HFF-Myc (cell line): ENCODE measurements around the gene ADAMTSL1.

ENCODE experiments used
- DNase-seq: peaks from one replicate; pipeline ENCODE4 v3.0.0-alpha.2; 2011; ENCODE audit warnings: low read depth; ENCODE audit errors: extremely low read depth
- H3K4me3 ChIP-seq: replicated peaks from 2 replicates; pipeline ENCODE4 v1.5.1; 2011; ENCODE audit warnings: low read depth, mild to moderate bottlenecking, control low read depth, low read length
- TF ChIP-seq, protein P1 (sequence below): IDR thresholded peaks from 2 replicates; pipeline ENCODE4 v1.5.1; 2012; ENCODE audit warnings: mild to moderate bottlenecking, low read depth, low read length, control low read depth; ENCODE audit errors: missing control alignments

The ADAMTSL1 gene

DNA sequence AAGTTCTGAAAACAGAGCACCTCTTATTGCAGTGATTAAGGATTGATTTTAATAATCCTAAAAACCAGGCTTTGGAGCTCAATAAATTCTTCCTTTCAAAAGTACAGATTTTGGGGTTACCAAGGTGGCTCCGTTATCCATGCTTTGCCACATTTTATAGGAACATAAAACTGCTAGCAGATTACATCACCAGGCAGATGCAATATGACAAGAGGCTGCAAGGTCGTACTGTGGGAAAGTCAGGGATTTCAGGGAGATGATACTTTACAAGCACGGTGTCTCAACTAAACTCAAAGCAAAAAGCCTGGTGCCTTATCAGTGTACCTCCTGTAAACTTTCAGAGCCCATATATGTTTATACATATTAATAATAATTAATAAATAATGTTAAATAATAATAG is 28.6 kb downstream of the ADAMTSL1 start:
- TF ChIP-seq, protein P1, sequence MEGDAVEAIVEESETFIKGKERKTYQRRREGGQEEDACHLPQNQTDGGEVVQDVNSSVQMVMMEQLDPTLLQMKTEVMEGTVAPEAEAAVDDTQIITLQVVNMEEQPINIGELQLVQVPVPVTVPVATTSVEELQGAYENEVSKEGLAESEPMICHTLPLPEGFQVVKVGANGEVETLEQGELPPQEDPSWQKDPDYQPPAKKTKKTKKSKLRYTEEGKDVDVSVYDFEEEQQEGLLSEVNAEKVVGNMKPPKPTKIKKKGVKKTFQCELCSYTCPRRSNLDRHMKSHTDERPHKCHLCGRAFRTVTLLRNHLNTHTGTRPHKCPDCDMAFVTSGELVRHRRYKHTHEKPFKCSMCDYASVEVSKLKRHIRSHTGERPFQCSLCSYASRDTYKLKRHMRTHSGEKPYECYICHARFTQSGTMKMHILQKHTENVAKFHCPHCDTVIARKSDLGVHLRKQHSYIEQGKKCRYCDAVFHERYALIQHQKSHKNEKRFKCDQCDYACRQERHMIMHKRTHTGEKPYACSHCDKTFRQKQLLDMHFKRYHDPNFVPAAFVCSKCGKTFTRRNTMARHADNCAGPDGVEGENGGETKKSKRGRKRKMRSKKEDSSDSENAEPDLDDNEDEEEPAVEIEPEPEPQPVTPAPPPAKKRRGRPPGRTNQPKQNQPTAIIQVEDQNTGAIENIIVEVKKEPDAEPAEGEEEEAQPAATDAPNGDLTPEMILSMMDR = no peak
- DNase-seq = no peak
- no peak overlapping the region for H3K4me3 ChIP-seq

DNA sequence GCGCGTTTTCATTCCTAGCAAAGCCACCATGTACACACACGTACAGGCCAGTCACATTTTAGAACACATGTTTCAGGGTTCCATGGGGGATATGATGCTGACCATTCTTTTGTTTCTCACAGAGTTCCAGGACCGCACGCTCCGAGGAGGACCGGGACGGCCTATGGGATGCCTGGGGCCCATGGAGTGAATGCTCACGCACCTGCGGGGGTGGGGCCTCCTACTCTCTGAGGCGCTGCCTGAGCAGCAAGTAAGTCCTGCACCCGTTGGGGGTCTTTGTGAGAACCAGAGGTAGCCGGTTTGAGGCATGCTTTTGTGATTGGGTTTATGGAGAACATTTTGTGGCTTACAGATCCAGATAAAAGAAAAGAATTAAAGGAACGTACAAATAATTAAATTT is 30.8 kb downstream of the ADAMTSL1 start:
- H3K4me3 ChIP-seq = no peak overlapping the region
- TF ChIP-seq, protein P1 = no peak
- DNase-seq = no peak

DNA sequence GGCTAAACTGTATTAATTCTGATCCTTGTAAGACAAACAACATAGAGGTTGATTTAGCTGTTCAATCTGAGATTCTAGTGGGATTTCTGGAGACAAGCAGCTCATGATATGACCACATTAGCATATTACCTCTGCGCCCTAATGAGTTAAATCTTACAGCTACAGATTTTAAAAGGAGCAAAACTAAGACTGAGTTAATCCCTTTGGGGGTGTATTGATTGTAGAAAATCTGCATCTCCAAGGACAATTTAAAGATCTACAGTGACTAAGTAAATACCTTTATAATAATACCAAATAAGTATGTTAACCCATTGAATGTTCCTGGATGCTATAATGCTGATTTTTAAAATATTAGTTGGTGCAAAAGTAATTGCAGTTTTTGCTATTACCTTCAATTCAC is 33.2 kb downstream of the ADAMTSL1 start:
- DNase-seq = no peak
- TF ChIP-seq, protein P1 = no peak
- H3K4me3 ChIP-seq = no peak overlapping the region

DNA sequence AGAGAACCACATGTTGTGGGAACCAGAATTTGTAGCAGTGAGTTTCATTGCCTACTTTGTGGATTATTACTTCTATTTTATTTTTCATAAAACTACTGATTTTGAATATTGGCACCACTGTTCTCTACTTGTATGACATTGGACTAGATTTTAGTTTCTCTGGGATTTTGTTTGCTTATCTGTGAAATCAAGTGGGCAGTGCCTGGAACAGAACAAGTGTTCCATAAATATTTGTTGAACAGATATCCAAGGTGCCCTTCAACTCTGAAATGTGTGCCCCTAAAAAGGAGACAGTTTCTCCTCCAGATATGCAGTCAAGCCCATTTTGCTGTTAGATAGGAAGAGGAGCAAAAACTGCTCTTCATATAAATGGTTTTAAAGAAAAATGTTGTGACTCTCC is 42.6 kb downstream of the ADAMTSL1 start:
- DNase-seq = no peak
- TF ChIP-seq, protein P1 = no peak
- no peak overlapping the region for H3K4me3 ChIP-seq

DNA sequence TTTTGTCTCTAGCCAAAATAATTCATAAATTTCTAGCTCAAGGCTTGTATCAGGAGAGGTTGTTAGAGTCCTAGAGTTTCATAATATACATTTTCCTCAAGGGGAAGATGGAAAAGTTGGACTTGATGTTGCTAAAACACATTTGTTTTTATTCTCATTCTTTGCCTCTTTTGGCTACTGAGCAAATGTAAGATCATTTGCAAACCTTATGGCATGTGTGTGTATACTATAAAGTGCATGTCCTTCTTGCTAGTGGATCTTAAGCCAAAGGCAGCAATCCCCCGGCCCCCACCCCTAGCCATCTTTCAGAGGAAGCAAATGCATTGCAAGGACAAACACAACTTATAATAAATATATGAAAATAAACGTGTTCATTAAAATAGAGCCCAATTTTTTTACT is 43.0 kb downstream of the ADAMTSL1 start:
- TF ChIP-seq, protein P1 = no peak
- no peak overlapping the region for H3K4me3 ChIP-seq
- DNase-seq = no peak

DNA sequence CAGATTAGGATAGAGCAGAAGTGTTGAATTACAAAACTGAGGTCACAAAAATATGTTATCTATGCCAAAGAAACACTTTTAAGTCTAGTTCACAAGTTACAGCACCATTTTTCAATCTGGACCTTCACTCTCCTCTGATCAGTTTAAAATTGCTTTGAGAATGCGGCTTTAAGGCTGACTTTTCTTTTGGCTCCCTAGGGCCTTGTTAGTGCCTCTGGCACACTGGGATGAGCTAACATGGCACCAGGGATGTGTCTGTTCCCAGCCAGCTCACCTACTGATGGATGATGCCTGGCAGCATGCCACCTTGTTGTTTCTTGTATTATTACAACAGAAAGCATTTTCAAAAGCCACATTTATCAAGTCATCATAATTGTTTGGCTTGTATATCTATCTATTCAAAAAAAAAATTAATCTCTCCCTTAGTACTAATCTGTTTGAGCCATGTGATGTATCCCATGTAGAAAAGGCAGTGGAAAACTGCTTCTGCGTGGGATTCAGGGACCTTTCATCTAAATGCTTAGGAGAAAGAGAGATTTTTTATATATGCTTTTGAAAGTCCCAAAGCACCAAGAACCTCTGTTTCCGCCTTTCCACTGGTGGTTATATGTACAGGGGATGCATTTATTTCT is 46.6 kb downstream of the ADAMTSL1 start:
- no peak overlapping the region for H3K4me3 ChIP-seq
- TF ChIP-seq, protein P1 = no peak
- DNase-seq = no peak

DNA sequence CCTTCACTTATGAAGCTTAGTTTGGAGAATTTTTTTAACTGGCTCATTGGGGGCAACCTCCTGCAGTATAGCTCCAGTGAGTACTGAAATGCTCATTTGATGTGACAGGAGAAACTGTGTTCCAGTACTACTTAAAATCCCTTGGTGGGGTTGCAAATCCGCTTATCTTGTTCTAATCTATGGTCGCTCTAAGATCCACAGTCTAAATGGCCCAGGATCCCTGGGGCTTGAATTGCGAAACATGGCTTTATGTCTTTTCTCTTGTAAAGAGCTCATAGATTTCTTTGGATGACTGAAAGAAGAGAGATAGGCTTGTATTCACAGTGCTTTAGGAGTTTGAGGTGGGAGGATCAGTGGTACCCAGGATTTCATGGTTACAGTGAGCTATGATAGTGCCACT is 52.7 kb downstream of the ADAMTSL1 start:
- no peak overlapping the region for H3K4me3 ChIP-seq
- DNase-seq = no peak
- TF ChIP-seq, protein P1 = no peak
